Measurements from ENCODE around the gene IPCEF1. TPM values are rescaled to one million over a fixed set of nuclear protein-coding genes. Genes with fewer than 3 reads are reported as not detected.

IPCEF1 gene
- polyA plus RNA-seq, 1 donor (not counting 4 experiments of a cell fraction or from before 2014, with no cell fraction given), result 0.21 TPM

GRCh38 chr6:154229786-154230185 is 126.8 kb downstream of the IPCEF1 start:
- no peak overlapping the region for H3K4me3 ChIP-seq (ENCODE audit: control insufficient read depth in 2 of 3, extremely low read depth in 1 of 3, insufficient read depth in 2 of 3, low read depth in 1 of 3, low read length in 3 of 3)
- no peak overlapping the region for H2AFZ ChIP-seq (ENCODE audit: control insufficient read depth, low read length)
- dilution Hi-C loops (cut with MboI; ENCODE audit: extremely low pct_ligation_motif_present, low sequenced_read_pairs), result no loop called here
- H3K9ac ChIP-seq (ENCODE audit: control insufficient read depth, extremely low read depth, insufficient read depth, low read length), result no peak overlapping the region
- no peaks in the 10 kb centered on the region for H3K9me3 ChIP-seq (ENCODE audit: control insufficient read depth, low read depth, low read length)
- no peak overlapping the region for H3K4me2 ChIP-seq (ENCODE audit: control insufficient read depth, extremely low read depth, insufficient read depth, low read depth, low read length)
- H3K27me3 ChIP-seq (ENCODE audit: control insufficient read depth, extremely low read depth, insufficient read depth, low read length), result no peaks in the 10 kb centered on the region
- no peaks in the 10 kb centered on the region for H3K36me3 ChIP-seq (ENCODE audit: control insufficient read depth in 2 of 2, extremely low read depth in 1 of 2, insufficient read depth in 2 of 2, low read length in 2 of 2)
- DNase-seq (ENCODE audit: low read depth, low spot score), result no peak
- no peak for TF ChIP-seq EZH2 (IDR thresholded peaks at IDR 0.05; ENCODE audit: low read length)
- TF ChIP-seq, protein P1, sequence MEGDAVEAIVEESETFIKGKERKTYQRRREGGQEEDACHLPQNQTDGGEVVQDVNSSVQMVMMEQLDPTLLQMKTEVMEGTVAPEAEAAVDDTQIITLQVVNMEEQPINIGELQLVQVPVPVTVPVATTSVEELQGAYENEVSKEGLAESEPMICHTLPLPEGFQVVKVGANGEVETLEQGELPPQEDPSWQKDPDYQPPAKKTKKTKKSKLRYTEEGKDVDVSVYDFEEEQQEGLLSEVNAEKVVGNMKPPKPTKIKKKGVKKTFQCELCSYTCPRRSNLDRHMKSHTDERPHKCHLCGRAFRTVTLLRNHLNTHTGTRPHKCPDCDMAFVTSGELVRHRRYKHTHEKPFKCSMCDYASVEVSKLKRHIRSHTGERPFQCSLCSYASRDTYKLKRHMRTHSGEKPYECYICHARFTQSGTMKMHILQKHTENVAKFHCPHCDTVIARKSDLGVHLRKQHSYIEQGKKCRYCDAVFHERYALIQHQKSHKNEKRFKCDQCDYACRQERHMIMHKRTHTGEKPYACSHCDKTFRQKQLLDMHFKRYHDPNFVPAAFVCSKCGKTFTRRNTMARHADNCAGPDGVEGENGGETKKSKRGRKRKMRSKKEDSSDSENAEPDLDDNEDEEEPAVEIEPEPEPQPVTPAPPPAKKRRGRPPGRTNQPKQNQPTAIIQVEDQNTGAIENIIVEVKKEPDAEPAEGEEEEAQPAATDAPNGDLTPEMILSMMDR (optimal IDR thresholded peaks at IDR 0.05 in 1 of 3, IDR thresholded peaks at IDR 0.05 in 1 of 3, conservative IDR thresholded peaks at IDR 0.05 in 1 of 3; ENCODE audit: extremely low read depth in 1 of 3, insufficient read depth in 2 of 3, low read length in 3 of 3), result no peak
- H3K79me2 ChIP-seq (ENCODE audit: control insufficient read depth, insufficient read depth, low read length), result no peaks in the 10 kb centered on the region
- no peak for FAIRE-seq
- no peak overlapping the region for H3K27ac ChIP-seq (ENCODE audit: control insufficient read depth, insufficient read depth, low read length)
- H4K20me1 ChIP-seq (ENCODE audit: control insufficient read depth, extremely low read depth, insufficient read depth, low read length), result no peaks in the 10 kb centered on the region
- no peaks in the 10 kb centered on the region for H3K9me1 ChIP-seq (ENCODE audit: control insufficient read depth, extremely low read depth, insufficient read depth, low read length)
- H3K4me1 ChIP-seq (ENCODE audit: control insufficient read depth, extremely low read depth, insufficient read depth, low read length), result no peaks in the 10 kb centered on the region

DNA sequence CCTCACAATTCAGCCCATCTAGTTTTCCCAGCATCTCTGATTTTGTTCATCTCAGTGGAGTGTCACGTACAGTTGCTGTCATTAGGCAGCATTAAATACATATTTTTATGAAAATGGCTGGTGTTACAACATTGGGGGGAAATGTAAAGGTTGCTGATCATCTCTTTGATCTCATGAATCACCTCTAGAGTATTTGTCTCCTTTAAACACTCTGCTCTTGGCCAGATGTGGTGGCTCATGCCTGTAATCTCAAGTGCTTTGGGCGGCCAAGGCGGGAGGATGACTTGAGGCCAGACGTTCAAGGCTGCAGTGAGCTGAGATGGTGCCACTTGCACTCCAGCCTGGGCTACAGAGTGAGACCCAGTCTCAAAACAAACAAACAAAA is 128.1 kb downstream of the IPCEF1 start:
- Histone ChIP-seq H3K36me3 (ENCODE audit: control insufficient read depth in 2 of 2, extremely low read depth in 1 of 2, insufficient read depth in 2 of 2, low read length in 2 of 2) (no peaks in the 10 kb centered on the region), H3K4me1 (ENCODE audit: control insufficient read depth, extremely low read depth, insufficient read depth, low read length) (no peaks in the 10 kb centered on the region), H3K4me2 (ENCODE audit: control insufficient read depth, extremely low read depth, insufficient read depth, low read depth, low read length) (no peak overlapping the region), H3K79me2 (ENCODE audit: control insufficient read depth, insufficient read depth, low read length) (no peaks in the 10 kb centered on the region), H4K20me1 (ENCODE audit: control insufficient read depth, extremely low read depth, insufficient read depth, low read length) (no peaks in the 10 kb centered on the region), H3K9me1 (ENCODE audit: control insufficient read depth, extremely low read depth, insufficient read depth, low read length) (no peaks in the 10 kb centered on the region), H3K9me3 (ENCODE audit: control insufficient read depth, low read depth, low read length) (no peaks in the 10 kb centered on the region), H2AFZ (ENCODE audit: control insufficient read depth, low read length) (no peak overlapping the region), H3K9ac (ENCODE audit: control insufficient read depth, extremely low read depth, insufficient read depth, low read length) (no peak overlapping the region), H3K27ac (ENCODE audit: control insufficient read depth, insufficient read depth, low read length) (no peak overlapping the region), H3K27me3 (ENCODE audit: control insufficient read depth, extremely low read depth, insufficient read depth, low read length) (no peaks in the 10 kb centered on the region), H3K4me3 (ENCODE audit: control insufficient read depth in 2 of 3, extremely low read depth in 1 of 3, insufficient read depth in 2 of 3, low read depth in 1 of 3, low read length in 3 of 3) (no peak overlapping the region)
- DNase-seq (ENCODE audit: low read depth, low spot score) (no peak), FAIRE-seq (no peak)
- dilution Hi-C loops (cut with MboI; ENCODE audit: extremely low pct_ligation_motif_present, low sequenced_read_pairs), result no loop called here
- no peak for TF ChIP-seq EZH2 (IDR thresholded peaks at IDR 0.05; ENCODE audit: low read length)
- TF ChIP-seq, protein P1 (optimal IDR thresholded peaks at IDR 0.05 in 1 of 3, IDR thresholded peaks at IDR 0.05 in 1 of 3, conservative IDR thresholded peaks at IDR 0.05 in 1 of 3; ENCODE audit: extremely low read depth in 1 of 3, insufficient read depth in 2 of 3, low read length in 3 of 3), result no peak

Data from keratinocyte (primary cell).